Left ventricle myocardium inferior (tissue), 1 donor: ENCODE measurements around the gene SDF4. TPM values are rescaled to one million over a fixed set of nuclear protein-coding genes. Genes with fewer than 3 reads are reported as not detected.

Experiments
- DNase-seq: peaks from one replicate; pipeline ENCODE4 v3.0.0-alpha.2; 2020
- H3K27ac ChIP-seq: fragments of 200-600 bp; replicated peaks from 2 replicates; pipeline ENCODE4 v1.8.0; 2021
- H3K27me3 ChIP-seq: fragments of 200-600 bp; 2 replicates; pipeline ENCODE4 v1.8.0; 2021; ENCODE audit warnings: low read depth
- H3K36me3 ChIP-seq: fragments of 200-600 bp; 2 replicates; pipeline ENCODE4 v1.8.0; 2021
- H3K4me1 ChIP-seq: fragments of 200-600 bp; 2 replicates; pipeline ENCODE4 v1.8.0; 2021
- H3K4me3 ChIP-seq: fragments of 200-600 bp; 2 replicates; pipeline ENCODE4 v1.8.0; 2021; ENCODE audit warnings: mild to moderate bottlenecking, moderate library complexity
- H3K9me3 ChIP-seq: fragments of 200-600 bp; replicated peaks from 2 replicates; pipeline ENCODE4 v1.8.0; 2021
- CTCF ChIP-seq: fragments of 200-600 bp; IDR thresholded peaks from 2 replicates; pipeline ENCODE4 v1.8.0; 2021; ENCODE audit warnings: antibody characterized with exemption, mild to moderate bottlenecking, borderline replicate concordance
- intact Hi-C: fragments of 100-400 bp; cut with micrococcal nuclease; formaldehyde crosslinking; loops from one replicate; pipeline ENCODE4 v1.11.0; 2022
- total RNA-seq: library from RNA; stranded (reverse); fragmentation: NEBNext Ultra II Directional; extraction: Animal tissue kit (Norgen Biotek cat#: 25700); gene quantifications from one replicate; pipeline ENCODE4 v1.2.1, GENCODE V29; 2021
- donor health status: DM: no; HTN: yes; CAD: no; lungs with severe emphysema.

SDF4 gene
- total RNA-seq, 1 donor from 2014 or later, result 114 TPM

GRCh38 chr1:1218524-1219200 is 13.1 kb downstream of the SDF4 start:
- peak overlapping the region; percentile 71 for H3K27ac ChIP-seq
- peak overlapping the region; percentile 21 for H3K4me3 ChIP-seq
- no peak for TF ChIP-seq CTCF
- intact Hi-C loops, result no loop called here
- no peak for DNase-seq
- H3K27me3 ChIP-seq, result no peaks in the 10 kb centered on the region
- peaks cover 71% of the 10 kb centered on the region for H3K36me3 ChIP-seq
- H3K4me1 ChIP-seq, result peaks cover 45% of the 10 kb centered on the region
- H3K9me3 ChIP-seq, result no peaks in the 10 kb centered on the region

- peak overlapping the region; percentile 71 for H3K27ac ChIP-seq
- no peak for DNase-seq
Measured at GRCh38 chr1:1217621-1218523, 13.9 kb downstream of the SDF4 start.

GRCh38 chr1:1216770-1217620 is 14.8 kb downstream of the SDF4 start:
- Histone ChIP-seq H3K27me3 (no peaks in the 10 kb centered on the region), H3K9me3 (no peaks in the 10 kb centered on the region), H3K27ac (peak overlapping the region; percentile 71), H3K36me3 (peaks cover 55% of the 10 kb centered on the region), H3K4me1 (peaks cover 59% of the 10 kb centered on the region), H3K4me3 (peak overlapping the region; percentile 34)
- intact Hi-C loops, result no loop called here
- no peak for TF ChIP-seq CTCF
- DNase-seq, result no peak

More at GRCh38 chr1:1217621-1218523, 13.9 kb downstream of the SDF4 start:
- H3K27me3 ChIP-seq, result no peaks in the 10 kb centered on the region
- no peak for TF ChIP-seq CTCF
- intact Hi-C loops, result no loop called here
- peak overlapping the region; percentile 34 for H3K4me3 ChIP-seq
- no peaks in the 10 kb centered on the region for H3K9me3 ChIP-seq
- H3K4me1 ChIP-seq, result peaks cover 52% of the 10 kb centered on the region
- H3K36me3 ChIP-seq, result peaks cover 63% of the 10 kb centered on the region

GRCh38 chr1:1215881-1216605 is 15.8 kb downstream of the SDF4 start:
- intact Hi-C loops, result no loop called here
- H3K4me1 ChIP-seq, result peaks cover 66% of the 10 kb centered on the region
- H3K9me3 ChIP-seq, result no peaks in the 10 kb centered on the region
- no peak for DNase-seq
- peak overlapping the region; percentile 34 for H3K4me3 ChIP-seq
- no peak for TF ChIP-seq CTCF
- H3K36me3 ChIP-seq, result peaks cover 45% of the 10 kb centered on the region
- H3K27ac ChIP-seq, result peak overlapping the region; percentile 71
- H3K27me3 ChIP-seq, result no peaks in the 10 kb centered on the region
